ENCODE results near the gene SLC5A6. TPM values are rescaled to one million over a fixed set of nuclear protein-coding genes. Genes with fewer than 3 reads are reported as not detected.
A peak's percentile ranks its signal among the peaks of the same experiment; 100 is the strongest.

SLC5A6 gene
- polyA plus RNA-seq, 1 experiment = 22.0 TPM

- TF ChIP-seq CTCF (IDR thresholded peaks at IDR 0.05; ENCODE audit: low read depth, low read length) = no peak
- Histone ChIP-seq H3K4me3 (ENCODE audit: low read depth, low read length) (no peak overlapping the region), H3K9me3 (ENCODE audit: control insufficient read depth, insufficient read depth, low read length) (no peaks in the 10 kb centered on the region; the same call in 1 of the 2 replicates), H3K27ac (ENCODE audit: low read depth, low read length) (no peak overlapping the region), H3K27me3 (ENCODE audit: control insufficient read depth, insufficient read depth, low read length) (peaks cover 3% of the 10 kb centered on the region)
- DNase-seq (ENCODE audit: low read depth, low spot score) = no peak
- CTCF ChIA-PET = interaction anchor here (1.1 to 1.4 kb wide), 4 partner anchors 9 to 95 kb away, joined by 3 to 5 read pairs (median 4); no protein-coding TSS in a partner anchor
- POLR2A ChIA-PET = no interaction called here
These were observed 17.3 kb downstream of the SLC5A6 start for GRCh38 chr2:27194538-27195354.

GRCh38 chr2:27191070-27191829 is 20.8 kb downstream of the SLC5A6 start:
- ChIA-PET POLR2A (interaction anchor here (1.0 kb wide), 1 partner anchor 57 kb away, joined by 6 read pairs; the partner anchor contains the start of gene PREB), CTCF (interaction anchor here (0.7 to 3.5 kb wide), 27 partner anchors 9 to 345 kb away, joined by 3 to 136 read pairs (median 5); partner anchors contain the start of genes ABHD1, PREB and TCF23)
- no peak overlapping the region for H3K27ac ChIP-seq (ENCODE audit: low read depth, low read length)
- H3K4me3 ChIP-seq (ENCODE audit: low read depth, low read length) = no peak overlapping the region
- peak; percentile 41 for DNase-seq (ENCODE audit: low read depth, low spot score)
- H3K27me3 ChIP-seq (ENCODE audit: control insufficient read depth, insufficient read depth, low read length) = peaks cover 5% of the 10 kb centered on the region
- H3K9me3 ChIP-seq (ENCODE audit: control insufficient read depth, insufficient read depth, low read length) = no peaks in the 10 kb centered on the region; the same call in 1 of the 2 replicates
- peak; percentile 92 for TF ChIP-seq CTCF (IDR thresholded peaks at IDR 0.05; ENCODE audit: low read depth, low read length)

- H3K27ac ChIP-seq (ENCODE audit: low read depth, low read length) = no peak overlapping the region
- H3K27me3 ChIP-seq (ENCODE audit: control insufficient read depth, insufficient read depth, low read length) = peaks cover 5% of the 10 kb centered on the region
- POLR2A ChIA-PET = no interaction called here
- no peak for DNase-seq (ENCODE audit: low read depth, low spot score)
- no peaks in the 10 kb centered on the region; the same call in 1 of the 2 replicates for H3K9me3 ChIP-seq (ENCODE audit: control insufficient read depth, insufficient read depth, low read length)
- CTCF ChIA-PET = interaction anchor here (3.5 kb wide), 1 partner anchor 90 kb away, joined by 136 read pairs; no protein-coding TSS in a partner anchor
- no peak overlapping the region for H3K4me3 ChIP-seq (ENCODE audit: low read depth, low read length)
- no peak for TF ChIP-seq CTCF (IDR thresholded peaks at IDR 0.05; ENCODE audit: low read depth, low read length)
These were observed 22.1 kb downstream of the SLC5A6 start for GRCh38 chr2:27189989-27190388.

- DNase-seq (ENCODE audit: low read depth, low spot score) = no peak
- H3K27ac ChIP-seq (ENCODE audit: low read depth, low read length) = no peak overlapping the region
- H3K9me3 ChIP-seq (ENCODE audit: control insufficient read depth, insufficient read depth, low read length) = no peaks in the 10 kb centered on the region; the same call in 1 of the 2 replicates
- CTCF ChIA-PET = interaction anchor here (0.7 to 3.0 kb wide), 3 partner anchors 16 to 93 kb away, joined by 5 to 13 read pairs (median 6); no protein-coding TSS in a partner anchor
- H3K4me3 ChIP-seq (ENCODE audit: low read depth, low read length) = no peak overlapping the region
- peaks cover 2% of the 10 kb centered on the region for H3K27me3 ChIP-seq (ENCODE audit: control insufficient read depth, insufficient read depth, low read length)
- POLR2A ChIA-PET = no interaction called here
- no peak for TF ChIP-seq CTCF (IDR thresholded peaks at IDR 0.05; ENCODE audit: low read depth, low read length)
These were observed 25.3 kb downstream of the SLC5A6 start for GRCh38 chr2:27186613-27187345.

All from AG04450 (cell line).